ENCODE measurements around the gene LNPEP. TPM values are rescaled to one million over a fixed set of nuclear protein-coding genes. Genes with fewer than 3 reads are reported as not detected.

Gene LNPEP
- total and polyA plus RNA-seq, 2 donors (not counting 1 experiment from before 2014, with no cell fraction given) = 10.5 to 92.9 TPM

DNA sequence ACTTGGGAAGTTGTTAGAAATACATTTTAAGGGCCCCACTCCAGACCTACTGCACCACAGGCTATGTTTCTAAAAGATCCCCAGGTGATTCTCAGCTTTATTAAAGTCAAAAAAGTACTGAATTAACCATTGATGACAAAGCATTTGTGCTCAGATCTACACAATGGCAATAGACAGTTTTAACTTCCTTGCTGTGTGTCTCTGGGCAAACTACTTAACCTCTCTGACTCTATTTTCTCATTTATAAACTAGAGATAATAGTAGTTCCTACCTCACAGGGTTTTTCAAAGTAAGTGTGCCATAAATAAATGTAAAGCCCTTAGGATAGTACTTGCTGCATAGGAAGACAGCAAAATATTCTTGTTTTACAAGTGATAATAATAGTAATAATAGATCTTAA, 140.2 kb downstream of the LNPEP start:
- Histone ChIP-seq H3K4me1 (ENCODE audit: control insufficient read depth in 2 of 2, insufficient read depth in 2 of 2, low read length in 2 of 2) (peaks cover 45 to 64% of the 10 kb centered on the region in 2 donors), H3K4me2 (replicated peaks; ENCODE audit: low read depth, low read length, poor library complexity, severe bottlenecking) (peak overlapping the region; percentile 76), H3K9me3 (ENCODE audit: control extremely low read depth in 1 of 3, control insufficient read depth in 2 of 3, insufficient read depth in 1 of 3, low read length in 2 of 3) (no peaks in the 10 kb centered on the region), H3K27ac (ENCODE audit: low read length in 2 of 2) (peak overlapping the region in 1 of 2 donors; percentile 45), H3K9ac (ENCODE audit: low read length) (peak overlapping the region; percentile 66), H3K4me3 (ENCODE audit: control extremely low read depth in 1 of 5, extremely low read depth in 1 of 5, insufficient read depth in 1 of 5, low read depth in 2 of 5, low read length in 4 of 5) (peak overlapping the region in 2 of 5 experiments; percentile 63 to 73), H3K79me2 (ENCODE audit: control insufficient read depth, insufficient read depth, low read length) (peaks cover 76% of the 10 kb centered on the region), H3K27me3 (replicated peaks in 1 of 4; ENCODE audit: control extremely low read depth in 1 of 4, control insufficient read depth in 3 of 4, insufficient read depth in 4 of 4, low read length in 3 of 4) (no peaks in the 10 kb centered on the region), H4K20me1 (ENCODE audit: control insufficient read depth, insufficient read depth, low read length, poor library complexity, severe bottlenecking) (no peaks in the 10 kb centered on the region), H3K36me3 (replicated peaks in 1 of 2; ENCODE audit: control extremely low read depth in 1 of 2, control insufficient read depth in 1 of 2, extremely low read depth in 1 of 2, insufficient read depth in 2 of 2, low read length in 1 of 2) (peaks cover 0 to 3% of the 10 kb centered on the region in 2 experiments), H2AFZ (ENCODE audit: insufficient read depth, low read depth, low read length, poor library complexity, severe bottlenecking) (no peak overlapping the region)
- no peak overlapping the region for H3K27ac Mint-ChIP-seq
- no peak for TF ChIP-seq EZH2 (IDR thresholded peaks at IDR 0.05; ENCODE audit: borderline replicate concordance, insufficient read depth, low read depth, low read length, poor library complexity, severe bottlenecking)
- TF ChIP-seq, protein P1, sequence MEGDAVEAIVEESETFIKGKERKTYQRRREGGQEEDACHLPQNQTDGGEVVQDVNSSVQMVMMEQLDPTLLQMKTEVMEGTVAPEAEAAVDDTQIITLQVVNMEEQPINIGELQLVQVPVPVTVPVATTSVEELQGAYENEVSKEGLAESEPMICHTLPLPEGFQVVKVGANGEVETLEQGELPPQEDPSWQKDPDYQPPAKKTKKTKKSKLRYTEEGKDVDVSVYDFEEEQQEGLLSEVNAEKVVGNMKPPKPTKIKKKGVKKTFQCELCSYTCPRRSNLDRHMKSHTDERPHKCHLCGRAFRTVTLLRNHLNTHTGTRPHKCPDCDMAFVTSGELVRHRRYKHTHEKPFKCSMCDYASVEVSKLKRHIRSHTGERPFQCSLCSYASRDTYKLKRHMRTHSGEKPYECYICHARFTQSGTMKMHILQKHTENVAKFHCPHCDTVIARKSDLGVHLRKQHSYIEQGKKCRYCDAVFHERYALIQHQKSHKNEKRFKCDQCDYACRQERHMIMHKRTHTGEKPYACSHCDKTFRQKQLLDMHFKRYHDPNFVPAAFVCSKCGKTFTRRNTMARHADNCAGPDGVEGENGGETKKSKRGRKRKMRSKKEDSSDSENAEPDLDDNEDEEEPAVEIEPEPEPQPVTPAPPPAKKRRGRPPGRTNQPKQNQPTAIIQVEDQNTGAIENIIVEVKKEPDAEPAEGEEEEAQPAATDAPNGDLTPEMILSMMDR (IDR thresholded peaks at IDR 0.05) = no peak
- H3K9me3 Mint-ChIP-seq (ENCODE audit: insufficient read depth) = no peaks in the 10 kb centered on the region
- no peaks in the 10 kb centered on the region for H3K27me3 Mint-ChIP-seq
- POLR2A ChIA-PET = no interaction called here
- CTCF ChIA-PET = no interaction called here
- peak overlapping the region; percentile 23 for H3K4me3 Mint-ChIP-seq
- intact Hi-C loops (cut with micrococcal nuclease) = no loop called here
- peaks cover 55% of the 10 kb centered on the region for H3K4me1 Mint-ChIP-seq
- ATAC-seq (ENCODE audit: low read depth) = no peak
- no peak for DNase-seq

- H3K27ac Mint-ChIP-seq = no peak overlapping the region
- ChIA-PET CTCF (no interaction called here), POLR2A (no interaction called here)
- intact Hi-C loops (cut with micrococcal nuclease) = no loop called here
- H3K4me3 Mint-ChIP-seq = no peak overlapping the region
- Histone ChIP-seq H2AFZ (ENCODE audit: insufficient read depth, low read depth, low read length, poor library complexity, severe bottlenecking) (no peak overlapping the region), H3K36me3 (replicated peaks in 1 of 2; ENCODE audit: control extremely low read depth in 1 of 2, control insufficient read depth in 1 of 2, extremely low read depth in 1 of 2, insufficient read depth in 2 of 2, low read length in 1 of 2) (peaks cover 0 to 3% of the 10 kb centered on the region in 2 experiments), H3K27me3 (replicated peaks in 1 of 4; ENCODE audit: control extremely low read depth in 1 of 4, control insufficient read depth in 3 of 4, insufficient read depth in 4 of 4, low read length in 3 of 4) (no peaks in the 10 kb centered on the region), H3K4me3 (ENCODE audit: control extremely low read depth in 1 of 5, extremely low read depth in 1 of 5, insufficient read depth in 1 of 5, low read depth in 2 of 5, low read length in 4 of 5) (peak overlapping the region in 1 of 5 experiments; percentile 2), H3K27ac (ENCODE audit: low read length in 2 of 2) (peak overlapping the region in 1 of 2 donors; percentile 45), H4K20me1 (ENCODE audit: control insufficient read depth, insufficient read depth, low read length, poor library complexity, severe bottlenecking) (no peaks in the 10 kb centered on the region), H3K79me2 (ENCODE audit: control insufficient read depth, insufficient read depth, low read length) (peaks cover 84% of the 10 kb centered on the region), H3K4me1 (ENCODE audit: control insufficient read depth in 2 of 2, insufficient read depth in 2 of 2, low read length in 2 of 2) (peaks cover 51 to 74% of the 10 kb centered on the region in 2 donors), H3K9ac (ENCODE audit: low read length) (no peak overlapping the region), H3K9me3 (ENCODE audit: control extremely low read depth in 1 of 3, control insufficient read depth in 2 of 3, insufficient read depth in 1 of 3, low read length in 2 of 3) (no peaks in the 10 kb centered on the region), H3K4me2 (replicated peaks; ENCODE audit: low read depth, low read length, poor library complexity, severe bottlenecking) (peak overlapping the region; percentile 76)
- no peaks in the 10 kb centered on the region for H3K9me3 Mint-ChIP-seq (ENCODE audit: insufficient read depth)
- WGBS (ENCODE audit: insufficient coverage) = 90% methylated on average over 2 of the region's 4 CpGs
- H3K27me3 Mint-ChIP-seq = no peaks in the 10 kb centered on the region
- ATAC-seq (ENCODE audit: low read depth) (no peak), DNase-seq (no peak)
- TF ChIP-seq, protein P1 (IDR thresholded peaks at IDR 0.05) = no peak
- TF ChIP-seq EZH2 (IDR thresholded peaks at IDR 0.05; ENCODE audit: borderline replicate concordance, insufficient read depth, low read depth, low read length, poor library complexity, severe bottlenecking) = no peak
- peaks cover 60% of the 10 kb centered on the region for H3K4me1 Mint-ChIP-seq
Measured at GRCh38 chr5:97077246-97077645, 141.4 kb downstream of the LNPEP start.

All from B cell (primary cell).